NCI-H1092 treated with DMSO at 0.1 percent for 48 hours (cell line): ENCODE measurements around the gene IQCC.
A peak's percentile ranks its signal among the peaks of the same experiment; 100 is the strongest.
"Not testable (repeated sequence)": the region's sequence is repeated elsewhere in the genome, so short reads cannot be mapped to it uniquely, and the experiment has no call there.

Source experiments
- DNase-seq: peaks from one replicate; lab custom pipeline; 2025; lab: John Stamatoyannopoulos, UW

IQCC gene

GRCh38 chr1:32205401-32206370 is at the start of gene IQCC:
Gene IQCC (plus strand): TSS chr1:32205671. CDS start chr1:32205682, 11 bp downstream.
- peak; percentile 91 for DNase-seq

GRCh38 chr1:32159189-32159588 is 46.3 kb upstream of the IQCC start:
- no peak for DNase-seq

DNA sequence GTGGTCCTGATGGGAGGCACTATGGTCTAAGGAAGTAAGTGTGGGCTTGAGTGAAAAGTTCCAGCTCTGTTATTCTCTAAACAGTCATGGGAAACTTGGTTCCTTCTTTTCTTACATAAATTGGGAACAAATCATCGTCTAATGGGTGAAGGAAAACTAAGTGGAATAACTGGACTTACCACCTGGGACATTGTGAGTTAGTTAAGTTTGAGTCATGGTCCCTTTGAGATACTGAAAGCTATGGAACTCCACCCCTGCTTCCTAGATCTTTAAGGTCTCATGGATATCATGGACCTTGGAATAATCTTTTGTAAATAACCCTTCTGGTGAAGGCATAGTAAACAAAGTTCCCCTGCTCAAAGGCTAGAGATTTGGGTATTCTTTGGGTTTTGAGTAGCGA is 42.1 kb upstream of the IQCC start:
- DNase-seq: no peak

- DNase-seq: not testable (repeated sequence)
Measured at GRCh38 chr1:32165633-32166032, 39.8 kb upstream of the IQCC start.

DNA sequence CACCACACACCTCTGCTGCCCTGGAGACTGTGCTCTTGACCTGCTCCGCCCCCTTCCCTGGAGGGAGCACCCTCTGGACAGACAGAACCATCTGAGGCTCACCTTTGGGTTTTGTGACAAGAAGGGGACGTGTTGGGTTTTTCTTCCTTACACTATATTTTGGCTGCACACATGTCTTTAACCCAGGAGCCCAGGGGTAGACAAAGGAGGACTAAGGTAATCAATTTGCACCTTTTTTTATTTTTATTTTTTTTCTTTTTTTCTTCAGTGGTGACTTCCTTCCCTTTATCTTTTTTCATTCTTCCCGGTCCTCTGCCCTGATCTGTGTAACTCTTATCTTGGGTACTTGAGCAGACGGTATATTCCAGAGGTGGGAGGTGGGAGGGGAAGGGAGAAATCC is 34.5 kb upstream of the IQCC start:
- DNase-seq: no peak

- DNase-seq: no peak
Measured at GRCh38 chr1:32172621-32173245, 32.7 kb upstream of the IQCC start.

DNA sequence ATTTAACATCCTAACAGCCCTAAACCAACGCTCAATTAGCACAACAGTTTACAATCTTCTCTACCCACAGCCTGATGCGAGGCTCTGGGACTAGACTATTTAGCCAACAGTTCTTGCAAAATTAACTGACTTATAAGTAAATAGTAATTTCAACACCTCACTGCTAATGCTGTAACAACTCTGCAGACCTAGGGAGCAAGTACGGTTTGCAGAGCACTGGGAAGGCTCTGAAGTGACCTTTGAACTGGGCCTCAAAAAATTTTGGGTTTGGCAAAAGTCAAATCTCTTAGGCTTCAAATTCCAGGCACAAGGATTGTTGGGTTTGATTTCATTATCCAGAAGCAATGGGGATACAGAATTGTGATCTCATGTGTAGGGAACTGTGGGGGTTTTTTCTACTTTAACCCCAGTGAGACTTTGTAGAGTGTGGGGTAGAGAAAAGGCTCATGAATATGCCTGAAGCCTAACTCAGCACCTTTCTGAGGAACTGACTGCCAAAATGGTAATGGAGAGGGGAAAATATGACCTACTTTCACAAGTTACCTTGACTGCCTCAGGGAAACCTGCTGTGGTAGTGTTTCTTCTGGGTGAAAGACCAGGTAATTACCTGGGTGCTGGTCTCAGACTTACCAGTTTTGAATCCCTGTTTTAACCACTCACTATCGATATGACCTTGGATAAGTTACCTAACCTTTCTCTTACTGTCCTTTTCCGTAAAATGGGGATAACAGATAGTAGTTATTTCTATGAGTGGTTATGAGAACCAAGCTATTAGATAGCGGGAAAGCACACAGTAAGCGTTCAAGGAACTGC is 26.9 kb upstream of the IQCC start:
- no peak for DNase-seq

DNA sequence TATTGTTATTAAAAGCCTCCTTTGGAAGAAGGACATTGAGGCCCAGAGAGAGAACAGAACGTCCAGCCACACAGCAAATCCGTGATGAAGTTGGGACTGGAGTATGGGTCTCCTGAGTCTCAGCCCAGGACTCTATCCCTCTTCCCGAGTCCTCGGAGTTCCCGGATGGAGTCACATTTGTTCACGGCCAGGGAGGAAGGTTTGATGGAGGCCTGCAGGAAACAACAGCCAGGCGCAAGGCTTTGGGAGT is 26.4 kb upstream of the IQCC start:
- no peak for DNase-seq

- DNase-seq: peak; percentile 97
Measured at GRCh38 chr1:32179443-32180185, 25.9 kb upstream of the IQCC start, which contains the start of gene TXLNA. Gene TXLNA (plus strand): TSS chr1:32179675. CDS start chr1:32180346, 671 bp downstream.

GRCh38 chr1:32180186-32181060 is 25.0 kb upstream of the IQCC start:
- peak; percentile 44 for DNase-seq

DNA sequence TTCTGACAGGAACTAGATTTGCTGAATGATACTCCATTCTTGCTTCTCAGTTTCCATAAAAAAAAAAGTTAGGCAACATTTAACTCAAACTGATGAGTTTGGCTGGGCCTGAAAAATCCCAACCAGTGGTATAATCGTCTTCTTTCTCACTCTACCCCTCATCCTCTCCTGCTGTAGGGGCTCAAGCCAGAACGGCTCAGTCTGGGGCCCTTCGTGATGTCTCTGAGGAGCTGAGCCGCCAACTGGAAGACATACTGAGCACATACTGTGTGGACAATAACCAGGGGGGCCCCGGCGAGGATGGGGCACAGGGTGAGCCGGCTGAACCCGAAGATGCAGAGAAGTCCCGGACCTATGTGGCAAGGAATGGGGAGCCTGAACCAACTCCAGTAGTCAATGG is 24.4 kb upstream of the IQCC start:
- DNase-seq: no peak

DNA sequence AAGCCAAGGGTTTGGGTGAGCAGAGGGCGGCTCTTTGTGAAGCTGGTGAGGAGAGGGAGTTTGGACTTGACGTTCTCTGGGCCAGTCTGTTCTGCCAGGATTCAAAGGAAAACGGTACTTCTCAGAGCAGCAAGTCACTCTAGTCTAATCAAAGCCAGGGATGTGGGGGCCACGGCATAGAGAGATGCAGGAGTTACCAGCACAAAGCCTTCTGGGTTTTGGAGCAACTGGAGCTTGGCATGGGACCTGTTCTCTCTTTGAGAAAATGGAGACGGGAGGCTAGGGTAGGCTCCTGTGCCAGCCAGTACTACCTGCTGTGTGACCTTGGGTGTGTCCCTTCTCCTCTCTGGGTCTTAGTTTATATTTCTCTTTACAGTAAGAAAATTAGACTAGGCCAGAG is 23.9 kb upstream of the IQCC start:
- DNase-seq: no peak

DNA sequence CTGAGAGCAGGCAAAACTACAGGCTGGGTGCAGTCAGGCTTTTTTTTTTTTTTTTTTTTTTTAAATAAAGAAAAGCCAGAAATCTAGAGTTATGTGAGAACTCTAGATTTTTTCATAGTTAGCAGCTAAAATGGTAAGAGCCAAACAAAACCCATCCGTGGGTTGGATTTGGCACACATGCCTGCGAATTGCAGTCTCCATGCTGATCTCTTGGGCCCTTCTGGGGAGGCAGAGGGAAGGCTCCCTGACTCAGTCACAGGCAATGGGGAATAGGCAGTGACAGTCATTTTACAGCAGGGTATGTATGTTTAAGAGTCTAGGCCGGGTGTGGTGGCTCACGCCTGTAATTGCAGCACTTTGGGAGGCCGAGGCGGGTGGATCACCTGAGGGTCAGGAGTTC is 23.4 kb upstream of the IQCC start:
- DNase-seq: no peak

DNA sequence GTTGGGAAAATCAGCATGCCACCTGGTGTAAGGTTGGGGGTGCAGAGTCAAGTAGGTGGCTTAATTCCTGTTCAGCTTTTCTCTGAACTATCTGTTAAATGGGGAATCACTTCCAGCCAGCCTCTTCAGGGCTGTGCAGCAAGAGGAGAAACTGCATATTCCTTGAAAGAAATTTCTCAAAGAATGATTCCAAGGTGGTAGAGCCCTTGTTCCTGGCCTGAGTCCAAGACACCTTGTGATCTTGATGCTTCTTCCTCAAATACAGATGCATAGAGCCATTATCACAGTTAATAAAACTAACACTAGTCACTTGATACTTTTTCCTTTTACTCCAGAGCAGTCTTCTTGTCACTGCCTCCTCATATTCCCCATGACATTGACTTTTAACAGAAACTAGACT is 20.8 kb upstream of the IQCC start:
- DNase-seq: no peak

DNA sequence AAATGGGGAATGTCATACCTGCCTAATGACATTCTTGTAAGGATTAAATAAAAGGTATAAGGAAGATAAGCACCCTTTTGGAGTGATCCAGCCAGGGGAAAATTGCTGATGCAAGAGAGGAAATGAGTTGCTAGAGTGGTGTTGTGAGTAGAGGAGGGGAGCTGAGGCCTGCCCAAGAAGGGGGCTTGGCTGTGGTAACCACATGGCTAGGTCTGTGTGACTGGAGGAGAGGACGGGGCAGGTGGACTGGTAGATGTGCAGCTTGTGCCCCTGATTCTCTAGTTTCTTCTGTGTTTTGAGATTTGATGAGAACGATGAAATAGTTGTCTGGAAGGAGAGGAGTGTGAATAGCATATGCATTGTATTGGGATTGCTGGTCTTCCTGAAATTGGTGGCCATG is 19.4 kb upstream of the IQCC start:
- no peak for DNase-seq

DNA sequence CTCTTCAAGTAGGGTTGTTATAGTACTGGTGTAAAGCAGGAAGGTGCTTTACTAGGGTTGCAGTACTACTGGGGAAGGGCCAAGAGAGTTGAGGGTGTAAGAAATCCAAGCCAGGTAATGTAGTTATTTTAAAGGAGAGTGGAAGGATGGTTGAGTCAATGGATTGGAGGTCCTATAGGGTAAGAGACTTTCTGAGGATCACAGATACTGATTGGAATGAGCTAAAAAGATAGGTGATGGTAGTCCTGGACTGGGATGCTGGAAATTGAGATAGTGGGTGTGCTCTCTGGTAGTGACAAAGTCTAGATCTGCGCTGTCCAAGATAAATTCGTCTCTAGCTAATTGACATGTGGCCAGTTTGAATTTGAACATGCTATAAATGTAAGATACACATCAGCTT is 19.0 kb upstream of the IQCC start:
- DNase-seq: no peak

DNA sequence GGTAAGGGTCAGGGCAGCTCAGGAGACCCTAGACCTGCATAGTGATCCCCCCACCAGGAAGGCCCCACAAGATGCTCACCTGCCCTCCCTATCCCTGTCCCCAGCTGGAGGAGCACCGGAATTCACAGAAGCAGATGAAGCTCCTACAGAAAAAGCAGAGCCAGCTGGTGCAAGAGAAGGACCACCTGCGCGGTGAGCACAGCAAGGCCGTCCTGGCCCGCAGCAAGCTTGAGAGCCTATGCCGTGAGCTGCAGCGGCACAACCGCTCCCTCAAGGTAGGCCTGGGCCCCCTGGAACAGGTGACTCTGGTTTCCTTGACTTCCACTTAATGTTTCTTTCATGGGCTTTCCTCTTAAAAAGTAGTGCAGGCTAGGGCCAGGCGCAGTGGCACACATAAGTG is 17.6 kb upstream of the IQCC start:
- no peak for DNase-seq

- DNase-seq: no peak
Measured at GRCh38 chr1:32192220-32192948, 13.1 kb upstream of the IQCC start.

DNA sequence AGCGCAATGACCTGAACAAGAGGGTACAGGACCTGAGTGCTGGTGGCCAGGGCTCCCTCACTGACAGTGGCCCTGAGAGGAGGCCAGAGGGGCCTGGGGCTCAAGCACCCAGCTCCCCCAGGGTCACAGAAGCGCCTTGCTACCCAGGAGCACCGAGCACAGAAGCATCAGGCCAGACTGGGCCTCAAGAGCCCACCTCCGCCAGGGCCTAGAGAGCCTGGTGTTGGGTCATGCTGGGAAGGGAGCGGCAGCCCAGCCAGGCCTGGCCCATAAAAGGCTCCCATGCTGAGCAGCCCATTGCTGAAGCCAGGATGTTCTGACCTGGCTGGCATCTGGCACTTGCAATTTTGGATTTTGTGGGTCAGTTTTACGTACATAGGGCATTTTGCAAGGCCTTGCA is 10.5 kb upstream of the IQCC start:
- DNase-seq: no peak

GRCh38 chr1:32195531-32195930 is 9.9 kb upstream of the IQCC start:
- DNase-seq: no peak
